Measurements from ENCODE around the gene OPN3. TPM values are rescaled to one million over a fixed set of nuclear protein-coding genes. Genes with fewer than 3 reads are reported as not detected.
"Not testable (repeated sequence)": the region's sequence is repeated elsewhere in the genome, so short reads cannot be mapped to it uniquely, and the experiment has no call there.

OPN3 gene
- 4.7 and 5.1 TPM in 2 replicates for total RNA-seq

GRCh38 chr1:241640149-241640866 lies at the start of gene OPN3, which contains the start of gene CHML:
TSS of gene OPN3 (minus strand) at chr1:241640369. CDS start at chr1:241640254, 115 bp downstream.
TSS of gene CHML (minus strand) at chr1:241640369. CDS start at chr1:241635766, 4,603 bp downstream.
- Histone ChIP-seq H3K27ac (ENCODE audit: low read depth, low read length) (peak within 1 kb of the TSS; percentile 44), H3K27me3 (ENCODE audit: insufficient read depth, low read length) (no peaks in the 10 kb centered on the region), H3K9me3 (ENCODE audit: low read depth, low read length) (no peaks in the 10 kb centered on the region), H3K36me3 (ENCODE audit: insufficient read depth, low read length) (peaks cover 4% of the 10 kb centered on the region), H3K4me3 (ENCODE audit: insufficient read depth, low read length) (peak within 1 kb of the TSS; percentile 79), H4K20me1 (ENCODE audit: insufficient read depth, low read length) (no peaks in the 10 kb centered on the region), H3K79me2 (ENCODE audit: insufficient read depth, low read length) (peaks cover 14% of the 10 kb centered on the region), H2AFZ (ENCODE audit: low read length) (peak within 1 kb of the TSS; percentile 88), H3K4me1 (ENCODE audit: insufficient read depth, low read length) (peaks cover 11% of the 10 kb centered on the region), H3K4me2 (ENCODE audit: insufficient read depth, low read length) (peak within 1 kb of the TSS; percentile 82)
- DNase-seq (ENCODE audit: insufficient read length, low spot score, missing footprints) = peak; percentile 98
- TF ChIP-seq CTCF (IDR thresholded peaks at IDR 0.05; ENCODE audit: extremely low read depth, low read depth, low read length) = no peak

GRCh38 chr1:241688940-241689368 lies 48.8 kb upstream of the OPN3 start:
- H3K4me2 ChIP-seq (ENCODE audit: insufficient read depth, low read length) = no peak overlapping the region
- H3K4me1 ChIP-seq (ENCODE audit: insufficient read depth, low read length) = no peaks in the 10 kb centered on the region
- no peak for DNase-seq (ENCODE audit: insufficient read length, low spot score, missing footprints)
- H2AFZ ChIP-seq (ENCODE audit: low read length) = no peak overlapping the region
- no peak overlapping the region for H3K27ac ChIP-seq (ENCODE audit: low read depth, low read length)
- H4K20me1 ChIP-seq (ENCODE audit: insufficient read depth, low read length) = no peaks in the 10 kb centered on the region
- H3K27me3 ChIP-seq (ENCODE audit: insufficient read depth, low read length) = no peaks in the 10 kb centered on the region
- H3K36me3 ChIP-seq (ENCODE audit: insufficient read depth, low read length) = no peaks in the 10 kb centered on the region
- H3K4me3 ChIP-seq (ENCODE audit: insufficient read depth, low read length) = no peak overlapping the region
- no peaks in the 10 kb centered on the region for H3K79me2 ChIP-seq (ENCODE audit: insufficient read depth, low read length)
- no peak for TF ChIP-seq CTCF (IDR thresholded peaks at IDR 0.05; ENCODE audit: extremely low read depth, low read depth, low read length)
- H3K9me3 ChIP-seq (ENCODE audit: low read depth, low read length) = no peaks in the 10 kb centered on the region

GRCh38 chr1:241684108-241684507 lies 43.9 kb upstream of the OPN3 start:
- Histone ChIP-seq H3K9me3 (ENCODE audit: low read depth, low read length) (no peaks in the 10 kb centered on the region), H3K27me3 (ENCODE audit: insufficient read depth, low read length) (no peaks in the 10 kb centered on the region), H3K27ac (ENCODE audit: low read depth, low read length) (no peak overlapping the region), H3K79me2 (ENCODE audit: insufficient read depth, low read length) (no peaks in the 10 kb centered on the region), H4K20me1 (ENCODE audit: insufficient read depth, low read length) (no peaks in the 10 kb centered on the region), H3K4me2 (ENCODE audit: insufficient read depth, low read length) (no peak overlapping the region), H3K4me1 (ENCODE audit: insufficient read depth, low read length) (no peaks in the 10 kb centered on the region), H3K36me3 (ENCODE audit: insufficient read depth, low read length) (no peaks in the 10 kb centered on the region), H2AFZ (ENCODE audit: low read length) (no peak overlapping the region), H3K4me3 (ENCODE audit: insufficient read depth, low read length) (no peak overlapping the region)
- no peak for TF ChIP-seq CTCF (IDR thresholded peaks at IDR 0.05; ENCODE audit: extremely low read depth, low read depth, low read length)
- no peak for DNase-seq (ENCODE audit: insufficient read length, low spot score, missing footprints)

- Histone ChIP-seq H3K4me2 (ENCODE audit: insufficient read depth, low read length) (no peak overlapping the region), H4K20me1 (ENCODE audit: insufficient read depth, low read length) (no peaks in the 10 kb centered on the region), H3K9me3 (ENCODE audit: low read depth, low read length) (no peaks in the 10 kb centered on the region), H2AFZ (ENCODE audit: low read length) (no peak overlapping the region), H3K27me3 (ENCODE audit: insufficient read depth, low read length) (no peaks in the 10 kb centered on the region), H3K4me1 (ENCODE audit: insufficient read depth, low read length) (no peaks in the 10 kb centered on the region), H3K36me3 (ENCODE audit: insufficient read depth, low read length) (no peaks in the 10 kb centered on the region), H3K79me2 (ENCODE audit: insufficient read depth, low read length) (no peaks in the 10 kb centered on the region), H3K4me3 (ENCODE audit: insufficient read depth, low read length) (no peak overlapping the region), H3K27ac (ENCODE audit: low read depth, low read length) (no peak overlapping the region)
- no peak for TF ChIP-seq CTCF (IDR thresholded peaks at IDR 0.05; ENCODE audit: extremely low read depth, low read depth, low read length)
- DNase-seq (ENCODE audit: insufficient read length, low spot score, missing footprints) = no peak
Measured at GRCh38 chr1:241682921-241683320, 42.8 kb upstream of the OPN3 start.

GRCh38 chr1:241681861-241682448 lies 41.8 kb upstream of the OPN3 start:
- not testable (repeated sequence) for H3K4me3 ChIP-seq (ENCODE audit: insufficient read depth, low read length); H4K20me1 ChIP-seq (ENCODE audit: insufficient read depth, low read length); H3K79me2 ChIP-seq (ENCODE audit: insufficient read depth, low read length); H3K27ac ChIP-seq (ENCODE audit: low read depth, low read length); H2AFZ ChIP-seq (ENCODE audit: low read length); H3K9me3 ChIP-seq (ENCODE audit: low read depth, low read length); H3K4me1 ChIP-seq (ENCODE audit: insufficient read depth, low read length); H3K27me3 ChIP-seq (ENCODE audit: insufficient read depth, low read length); H3K36me3 ChIP-seq (ENCODE audit: insufficient read depth, low read length); DNase-seq (ENCODE audit: insufficient read length, low spot score, missing footprints); H3K4me2 ChIP-seq (ENCODE audit: insufficient read depth, low read length)

Data from osteoblast (primary cell).